ENCODE results near the gene GAS2.
"Not testable (repeated sequence)": the region's sequence is repeated elsewhere in the genome, so short reads cannot be mapped to it uniquely, and the experiment has no call there.

The GAS2 gene

DNA sequence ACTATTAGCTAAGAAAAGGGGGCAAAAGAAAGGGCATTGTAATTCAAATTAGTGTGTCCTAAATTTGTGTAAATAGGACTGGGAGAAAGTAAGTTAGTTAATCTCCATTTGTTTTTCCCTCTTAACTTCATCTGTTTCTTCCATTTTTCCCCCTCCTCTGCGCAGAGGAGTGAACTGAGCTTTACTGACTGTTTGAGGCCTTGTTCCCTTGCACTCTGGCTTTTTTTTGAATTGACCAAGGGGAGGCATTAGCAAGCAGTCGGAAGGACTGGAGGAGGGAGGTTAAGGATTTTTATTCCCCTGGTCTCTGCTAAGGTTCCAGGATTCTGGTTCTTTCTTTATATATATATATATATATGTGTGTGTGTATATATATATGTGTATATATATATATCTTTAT is 25.5 kb upstream of the GAS2 start:
- H3K27ac ChIP-seq (ENCODE audit: extremely low read depth, low read depth, low read length): no peak overlapping the region
- POLR2A ChIA-PET: no interaction called here
- TF ChIP-seq ZNF626 (tag by site-specific recombination; IDR thresholded peaks at IDR 0.05) (no peak), ZSCAN30 (tag by site-specific recombination; IDR thresholded peaks at IDR 0.05) (no peak), HOXD13 (CRISPR knock-in tag; IDR thresholded peaks at IDR 0.05; ENCODE audit: borderline replicate concordance) (no peak), ZNF560 (tag by site-specific recombination; IDR thresholded peaks at IDR 0.05; ENCODE audit: borderline replicate concordance) (no peak), ZNF274 (IDR thresholded peaks at IDR 0.05; ENCODE audit: low read length) (no peak), ZNF274 (tag by site-specific recombination; IDR thresholded peaks at IDR 0.05; ENCODE audit: borderline replicate concordance) (no peak)
- TF ChIP-seq, protein P1, sequence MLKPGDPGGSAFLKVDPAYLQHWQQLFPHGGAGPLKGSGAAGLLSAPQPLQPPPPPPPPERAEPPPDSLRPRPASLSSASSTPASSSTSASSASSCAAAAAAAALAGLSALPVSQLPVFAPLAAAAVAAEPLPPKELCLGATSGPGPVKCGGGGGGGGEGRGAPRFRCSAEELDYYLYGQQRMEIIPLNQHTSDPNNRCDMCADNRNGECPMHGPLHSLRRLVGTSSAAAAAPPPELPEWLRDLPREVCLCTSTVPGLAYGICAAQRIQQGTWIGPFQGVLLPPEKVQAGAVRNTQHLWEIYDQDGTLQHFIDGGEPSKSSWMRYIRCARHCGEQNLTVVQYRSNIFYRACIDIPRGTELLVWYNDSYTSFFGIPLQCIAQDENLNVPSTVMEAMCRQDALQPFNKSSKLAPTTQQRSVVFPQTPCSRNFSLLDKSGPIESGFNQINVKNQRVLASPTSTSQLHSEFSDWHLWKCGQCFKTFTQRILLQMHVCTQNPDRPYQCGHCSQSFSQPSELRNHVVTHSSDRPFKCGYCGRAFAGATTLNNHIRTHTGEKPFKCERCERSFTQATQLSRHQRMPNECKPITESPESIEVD (tag by site-specific recombination; IDR thresholded peaks at IDR 0.05): no peak
- TF ChIP-seq, protein P2, sequence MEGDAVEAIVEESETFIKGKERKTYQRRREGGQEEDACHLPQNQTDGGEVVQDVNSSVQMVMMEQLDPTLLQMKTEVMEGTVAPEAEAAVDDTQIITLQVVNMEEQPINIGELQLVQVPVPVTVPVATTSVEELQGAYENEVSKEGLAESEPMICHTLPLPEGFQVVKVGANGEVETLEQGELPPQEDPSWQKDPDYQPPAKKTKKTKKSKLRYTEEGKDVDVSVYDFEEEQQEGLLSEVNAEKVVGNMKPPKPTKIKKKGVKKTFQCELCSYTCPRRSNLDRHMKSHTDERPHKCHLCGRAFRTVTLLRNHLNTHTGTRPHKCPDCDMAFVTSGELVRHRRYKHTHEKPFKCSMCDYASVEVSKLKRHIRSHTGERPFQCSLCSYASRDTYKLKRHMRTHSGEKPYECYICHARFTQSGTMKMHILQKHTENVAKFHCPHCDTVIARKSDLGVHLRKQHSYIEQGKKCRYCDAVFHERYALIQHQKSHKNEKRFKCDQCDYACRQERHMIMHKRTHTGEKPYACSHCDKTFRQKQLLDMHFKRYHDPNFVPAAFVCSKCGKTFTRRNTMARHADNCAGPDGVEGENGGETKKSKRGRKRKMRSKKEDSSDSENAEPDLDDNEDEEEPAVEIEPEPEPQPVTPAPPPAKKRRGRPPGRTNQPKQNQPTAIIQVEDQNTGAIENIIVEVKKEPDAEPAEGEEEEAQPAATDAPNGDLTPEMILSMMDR (tag by site-specific recombination; IDR thresholded peaks at IDR 0.05): no peak
- TF ChIP-seq, protein P3, sequence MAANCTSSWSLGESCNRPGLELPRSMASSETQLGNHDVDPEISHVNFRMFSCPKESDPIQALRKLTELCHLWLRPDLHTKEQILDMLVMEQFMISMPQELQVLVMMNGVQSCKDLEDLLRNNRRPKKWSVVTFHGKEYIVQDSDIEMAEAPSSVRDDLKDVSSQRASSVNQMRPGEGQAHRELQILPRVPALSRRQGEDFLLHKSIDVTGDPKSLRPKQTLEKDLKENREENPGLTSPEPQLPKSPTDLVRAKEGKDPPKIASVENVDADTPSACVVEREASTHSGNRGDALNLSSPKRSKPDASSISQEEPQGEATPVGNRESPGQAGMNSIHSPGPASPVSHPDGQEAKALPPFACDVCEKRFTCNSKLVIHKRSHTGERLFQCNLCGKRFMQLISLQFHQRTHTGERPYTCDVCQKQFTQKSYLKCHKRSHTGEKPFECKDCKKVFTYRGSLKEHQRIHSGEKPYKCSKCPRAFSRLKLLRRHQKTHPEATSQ (tag by site-specific recombination; IDR thresholded peaks at IDR 0.05): no peak
- CTCF ChIA-PET: interaction anchor here (1.1 kb wide), 1 partner anchor 32 kb away, joined by 3 read pairs; no protein-coding TSS in a partner anchor
- H3K36me3 ChIP-seq (ENCODE audit: control insufficient read depth in 2 of 2, insufficient read depth in 1 of 2, low read length in 2 of 2): no peaks in the 10 kb centered on the region
- H3K4me1 ChIP-seq (ENCODE audit: control insufficient read depth, insufficient read depth, low read length): no peaks in the 10 kb centered on the region
- no peak overlapping the region for H3K4me3 ChIP-seq (ENCODE audit: low read depth, low read length)
- H3K9me3 ChIP-seq (ENCODE audit: control insufficient read depth, insufficient read depth, low read depth, low read length): no peaks in the 10 kb centered on the region

DNA sequence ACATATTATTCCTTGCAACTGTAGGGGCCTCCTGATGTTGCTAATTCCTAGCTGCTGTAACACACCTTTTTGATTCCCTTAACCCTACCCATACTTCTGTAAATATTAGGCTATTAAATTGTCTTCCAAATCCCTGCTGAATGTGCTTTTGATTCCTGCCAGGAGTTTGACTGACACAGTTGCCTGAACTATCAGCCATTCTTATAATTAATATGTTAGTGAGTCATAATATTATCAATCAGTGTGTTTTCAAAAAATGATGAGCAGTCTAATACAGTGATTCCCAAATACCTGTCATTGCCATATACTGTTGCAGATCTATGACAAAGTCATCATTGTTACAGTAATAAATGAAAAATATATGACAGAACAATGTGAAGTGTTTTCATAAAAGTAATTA is 24.9 kb upstream of the GAS2 start:
- no peaks in the 10 kb centered on the region for H3K36me3 ChIP-seq (ENCODE audit: control insufficient read depth in 2 of 2, insufficient read depth in 1 of 2, low read length in 2 of 2)
- H3K4me3 ChIP-seq (ENCODE audit: low read depth, low read length): no peak overlapping the region
- no peaks in the 10 kb centered on the region for H3K9me3 ChIP-seq (ENCODE audit: control insufficient read depth, insufficient read depth, low read depth, low read length)
- POLR2A ChIA-PET: no interaction called here
- no peak overlapping the region for H3K27ac ChIP-seq (ENCODE audit: extremely low read depth, low read depth, low read length)
- no peak for TF ChIP-seq ZNF292 (tag by site-specific recombination; IDR thresholded peaks at IDR 0.05; ENCODE audit: borderline replicate concordance, low read depth)
- TF ChIP-seq, protein P4, sequence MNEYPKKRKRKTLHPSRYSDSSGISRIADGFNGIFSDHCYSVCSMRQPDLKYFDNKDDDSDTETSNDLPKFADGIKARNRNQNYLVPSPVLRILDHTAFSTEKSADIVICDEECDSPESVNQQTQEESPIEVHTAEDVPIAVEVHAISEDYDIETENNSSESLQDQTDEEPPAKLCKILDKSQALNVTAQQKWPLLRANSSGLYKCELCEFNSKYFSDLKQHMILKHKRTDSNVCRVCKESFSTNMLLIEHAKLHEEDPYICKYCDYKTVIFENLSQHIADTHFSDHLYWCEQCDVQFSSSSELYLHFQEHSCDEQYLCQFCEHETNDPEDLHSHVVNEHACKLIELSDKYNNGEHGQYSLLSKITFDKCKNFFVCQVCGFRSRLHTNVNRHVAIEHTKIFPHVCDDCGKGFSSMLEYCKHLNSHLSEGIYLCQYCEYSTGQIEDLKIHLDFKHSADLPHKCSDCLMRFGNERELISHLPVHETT (tag by site-specific recombination; IDR thresholded peaks at IDR 0.05): no peak
- CTCF ChIA-PET: no interaction called here
- no peaks in the 10 kb centered on the region for H3K4me1 ChIP-seq (ENCODE audit: control insufficient read depth, insufficient read depth, low read length)

DNA sequence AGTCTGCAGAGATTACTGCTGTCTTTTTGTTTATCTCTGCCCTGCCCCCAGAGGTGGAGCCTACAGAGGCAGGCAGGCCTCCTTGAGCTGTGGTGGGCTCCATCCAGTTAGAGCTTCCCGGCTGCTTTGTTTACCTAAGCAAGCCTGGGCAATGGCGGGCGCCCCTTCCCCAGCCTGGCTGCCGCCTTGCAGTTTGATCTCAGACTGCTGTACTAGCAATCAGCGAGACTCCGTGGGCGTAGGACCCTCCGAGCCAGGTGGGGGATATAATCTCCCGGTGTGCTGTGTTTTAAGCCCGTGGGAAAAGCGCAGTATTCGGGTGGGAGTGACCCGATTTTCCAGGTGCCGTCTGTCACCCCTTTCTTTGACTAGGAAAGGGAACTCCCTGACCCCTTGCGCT is 14.1 kb upstream of the GAS2 start:
- H3K27ac ChIP-seq (ENCODE audit: extremely low read depth, low read depth, low read length); CTCF ChIA-PET; H3K36me3 ChIP-seq (ENCODE audit: control insufficient read depth in 2 of 2, insufficient read depth in 1 of 2, low read length in 2 of 2); H3K4me1 ChIP-seq (ENCODE audit: control insufficient read depth, insufficient read depth, low read length); H3K4me3 ChIP-seq (ENCODE audit: low read depth, low read length); H3K9me3 ChIP-seq (ENCODE audit: control insufficient read depth, insufficient read depth, low read depth, low read length); POLR2A ChIA-PET: not testable (repeated sequence)

DNA sequence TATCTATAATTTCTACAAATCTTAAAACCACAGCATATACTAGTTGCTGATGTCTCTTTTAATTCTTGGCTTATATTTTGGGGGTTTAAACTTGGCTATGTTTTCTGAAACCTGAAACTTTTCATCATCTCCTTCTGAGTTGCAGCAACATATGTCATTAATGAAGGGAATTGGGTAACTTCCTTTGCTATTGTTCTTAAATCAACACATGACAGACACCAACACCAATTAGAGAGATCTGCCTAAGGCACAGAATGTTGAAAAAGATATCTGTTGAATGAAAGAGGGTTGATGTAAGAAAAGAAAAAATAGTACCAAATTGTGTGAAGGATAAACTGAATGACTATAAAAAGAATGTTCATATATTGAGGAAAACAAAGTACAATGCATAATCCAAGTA is 10.3 kb upstream of the GAS2 start:
- H3K36me3 ChIP-seq (ENCODE audit: control insufficient read depth in 2 of 2, insufficient read depth in 1 of 2, low read length in 2 of 2): no peaks in the 10 kb centered on the region
- H3K4me1 ChIP-seq (ENCODE audit: control insufficient read depth, insufficient read depth, low read length): no peaks in the 10 kb centered on the region
- H3K9me3 ChIP-seq (ENCODE audit: control insufficient read depth, insufficient read depth, low read depth, low read length): no peaks in the 10 kb centered on the region
- H3K4me3 ChIP-seq (ENCODE audit: low read depth, low read length): no peak overlapping the region
- ChIA-PET CTCF (interaction anchor here (0.6 kb wide), 1 partner anchor 336 kb away, joined by 4 read pairs; no protein-coding TSS in a partner anchor), POLR2A (no interaction called here)
- TF ChIP-seq, protein P5, sequence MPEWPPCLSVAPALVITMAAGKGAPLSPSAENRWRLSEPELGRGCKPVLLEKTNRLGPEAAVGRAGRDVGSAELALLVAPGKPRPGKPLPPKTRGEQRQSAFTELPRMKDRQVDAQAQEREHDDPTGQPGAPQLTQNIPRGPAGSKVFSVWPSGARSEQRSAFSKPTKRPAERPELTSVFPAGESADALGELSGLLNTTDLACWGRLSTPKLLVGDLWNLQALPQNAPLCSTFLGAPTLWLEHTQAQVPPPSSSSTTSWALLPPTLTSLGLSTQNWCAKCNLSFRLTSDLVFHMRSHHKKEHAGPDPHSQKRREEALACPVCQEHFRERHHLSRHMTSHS (tag by site-specific recombination; IDR thresholded peaks at IDR 0.05): no peak
- TF ChIP-seq REPIN1 (tag by site-specific recombination; IDR thresholded peaks at IDR 0.05; ENCODE audit: low read depth): no peak
- TF ChIP-seq ZFP69B (tag by site-specific recombination; IDR thresholded peaks at IDR 0.05): no peak
- no peak for TF ChIP-seq KLF7 (tag by site-specific recombination; IDR thresholded peaks at IDR 0.05; ENCODE audit: borderline replicate concordance)
- no peak for TF ChIP-seq ZNF664 (tag by site-specific recombination; IDR thresholded peaks at IDR 0.05)
- TF ChIP-seq ZNF37A (tag by site-specific recombination; IDR thresholded peaks at IDR 0.05): no peak
- no peak for TF ChIP-seq ZNF112 (tag by site-specific recombination; IDR thresholded peaks at IDR 0.05)
- no peak for TF ChIP-seq SP7 (tag by site-specific recombination; IDR thresholded peaks at IDR 0.05)
- no peak overlapping the region for H3K27ac ChIP-seq (ENCODE audit: extremely low read depth, low read depth, low read length)
